Ishikawa (cell line): ENCODE data around the gene DERA.

ENCODE experiments used
- CEBPB ChIP-seq: IDR thresholded peaks from 2 replicates; pipeline ENCODE4 v1.6.1; 2012
- CREB1 ChIP-seq: IDR thresholded peaks from 2 replicates; pipeline ENCODE4 v1.6.1; 2012; ENCODE audit warnings: low read depth
- EGR1 ChIP-seq: IDR thresholded peaks from 2 replicates; pipeline ENCODE4 v1.6.1; 2012
- EP300 ChIP-seq: IDR thresholded peaks from 2 replicates; pipeline ENCODE4 v1.6.1; 2012; ENCODE audit warnings: borderline replicate concordance
- FOXM1 ChIP-seq: IDR thresholded peaks from 2 replicates; pipeline ENCODE4 v1.6.1; 2012; ENCODE audit warnings: low read depth, borderline replicate concordance
- MAX ChIP-seq: IDR thresholded peaks from 2 replicates; pipeline ENCODE4 v1.6.1; 2012
- NFIC ChIP-seq: IDR thresholded peaks from 2 replicates; pipeline ENCODE4 v1.6.1; 2012
- RAD21 ChIP-seq: IDR thresholded peaks from 2 replicates; pipeline ENCODE4 v1.6.1; 2012; ENCODE audit warnings: low read depth
- REST ChIP-seq: IDR thresholded peaks from 2 replicates; pipeline ENCODE4 v1.6.1; 2012; ENCODE audit warnings: low read depth, mild to moderate bottlenecking
- TAF1 ChIP-seq: IDR thresholded peaks from 2 replicates; pipeline ENCODE4 v1.6.1; 2012; ENCODE audit warnings: low read depth, mild to moderate bottlenecking
- TCF12 ChIP-seq: IDR thresholded peaks from 2 replicates; pipeline ENCODE4 v1.6.1; 2012; ENCODE audit warnings: low read depth
- TEAD4 ChIP-seq: IDR thresholded peaks from 2 replicates; pipeline ENCODE4 v1.6.1; 2012
- USF1 ChIP-seq: IDR thresholded peaks from 2 replicates; pipeline ENCODE4 v1.6.1; 2012
- YY1 ChIP-seq: IDR thresholded peaks from 2 replicates; pipeline ENCODE4 v1.6.1; 2012; ENCODE audit warnings: low read depth
- ZBTB7A ChIP-seq: IDR thresholded peaks from 2 replicates; pipeline ENCODE4 v1.6.1; 2012; ENCODE audit warnings: low read depth

The DERA gene

GRCh38 chr12:16027002-16027401 is 115.9 kb downstream of the DERA start:
- TF ChIP-seq TCF12 = no peak
- no peak for TF ChIP-seq EGR1
- TF ChIP-seq ZBTB7A = no peak
- TF ChIP-seq MAX = no peak
- TF ChIP-seq RAD21 = no peak
- no peak for TF ChIP-seq USF1
- no peak for TF ChIP-seq YY1
- TF ChIP-seq CEBPB = no peak
- TF ChIP-seq FOXM1 = no peak
- TF ChIP-seq CREB1 = no peak
- TF ChIP-seq NFIC = no peak
- TF ChIP-seq TAF1 = no peak
- no peak for TF ChIP-seq EP300

- TF ChIP-seq EGR1 (no peak), EP300 (no peak)
These were observed 119.6 kb downstream of the DERA start for GRCh38 chr12:16030744-16031143.

GRCh38 chr12:16034136-16034817 is 123.1 kb downstream of the DERA start:
- TF ChIP-seq CREB1 (no peak), CEBPB (no peak)

GRCh38 chr12:16036073-16036472 is 124.9 kb downstream of the DERA start:
- TF ChIP-seq TCF12 (no peak), CEBPB (no peak), TEAD4 (no peak), EP300 (no peak), CREB1 (no peak), TAF1 (no peak), NFIC (no peak), ZBTB7A (no peak), REST (no peak), EGR1 (no peak), YY1 (no peak)

GRCh38 chr12:16037533-16037932 is 126.4 kb downstream of the DERA start:
- no peak for TF ChIP-seq REST
- no peak for TF ChIP-seq YY1
- no peak for TF ChIP-seq TCF12
- no peak for TF ChIP-seq MAX
- no peak for TF ChIP-seq EP300
- TF ChIP-seq RAD21 = no peak
- TF ChIP-seq NFIC = no peak
- TF ChIP-seq CREB1 = no peak
- TF ChIP-seq FOXM1 = no peak
- TF ChIP-seq TEAD4 = no peak
- no peak for TF ChIP-seq CEBPB
- no peak for TF ChIP-seq EGR1
- TF ChIP-seq ZBTB7A = no peak
- TF ChIP-seq TAF1 = no peak

GRCh38 chr12:16043480-16043879 is 132.3 kb downstream of the DERA start:
- TF ChIP-seq ZBTB7A = no peak
- TF ChIP-seq FOXM1 = no peak
- no peak for TF ChIP-seq CREB1
- TF ChIP-seq YY1 = no peak
- TF ChIP-seq TAF1 = no peak
- TF ChIP-seq EGR1 = no peak
- no peak for TF ChIP-seq USF1
- no peak for TF ChIP-seq REST
- no peak for TF ChIP-seq MAX
- no peak for TF ChIP-seq TCF12
- TF ChIP-seq RAD21 = no peak
- TF ChIP-seq EP300 = no peak
